Measurements from ENCODE around the gene FRMD3.

FRMD3 gene

GRCh38 chr9:83290692-83291091 lies 247.5 kb downstream of the FRMD3 start:
- Histone ChIP-seq H4K20me1 (ENCODE audit: insufficient read depth) (no peaks in the 10 kb centered on the region), H2AFZ (ENCODE audit: low read depth) (no peak overlapping the region), H3K27me3 (ENCODE audit: insufficient read depth, low read depth) (no peaks in the 10 kb centered on the region), H3K9ac (no peak overlapping the region), H3K36me3 (ENCODE audit: insufficient read depth) (no peaks in the 10 kb centered on the region), H3K4me3 (IDR thresholded peaks at IDR 0.05; ENCODE audit: insufficient read depth, low read depth, low read length) (no peak overlapping the region), H3K4me2 (no peak overlapping the region), H3K79me2 (ENCODE audit: insufficient read depth, low read depth) (no peaks in the 10 kb centered on the region), H3K4me1 (ENCODE audit: low read depth, poor library complexity, severe bottlenecking) (no peaks in the 10 kb centered on the region), H3K27ac (no peak overlapping the region)
- no peak for TF ChIP-seq CTCF (conservative IDR thresholded peaks at IDR 0.05; ENCODE audit: low read depth, low read length)

- TF ChIP-seq CTCF (conservative IDR thresholded peaks at IDR 0.05; ENCODE audit: low read depth, low read length), result no peak
- H3K79me2 ChIP-seq (ENCODE audit: insufficient read depth, low read depth), result no peaks in the 10 kb centered on the region
Observed at GRCh38 chr9:83287021-83287420, 251.2 kb downstream of the FRMD3 start.

GRCh38 chr9:83285445-83286225 lies 252.6 kb downstream of the FRMD3 start:
- Histone ChIP-seq H3K79me2 (ENCODE audit: insufficient read depth, low read depth) (no peaks in the 10 kb centered on the region), H3K9ac (no peak overlapping the region), H3K27me3 (ENCODE audit: insufficient read depth, low read depth) (no peaks in the 10 kb centered on the region), H3K27ac (no peak overlapping the region), H3K4me2 (no peak overlapping the region), H2AFZ (ENCODE audit: low read depth) (no peak overlapping the region), H3K4me3 (IDR thresholded peaks at IDR 0.05; ENCODE audit: insufficient read depth, low read depth, low read length) (no peak overlapping the region), H3K36me3 (ENCODE audit: insufficient read depth) (no peaks in the 10 kb centered on the region), H3K4me1 (ENCODE audit: low read depth, poor library complexity, severe bottlenecking) (no peaks in the 10 kb centered on the region), H4K20me1 (ENCODE audit: insufficient read depth) (no peaks in the 10 kb centered on the region)
- no peak for TF ChIP-seq CTCF (conservative IDR thresholded peaks at IDR 0.05; ENCODE audit: low read depth, low read length)

More at GRCh38 chr9:83287021-83287420, 251.2 kb downstream of the FRMD3 start:
- no peaks in the 10 kb centered on the region for H3K27me3 ChIP-seq (ENCODE audit: insufficient read depth, low read depth)
- no peak overlapping the region for H3K4me3 ChIP-seq (IDR thresholded peaks at IDR 0.05; ENCODE audit: insufficient read depth, low read depth, low read length)
- no peaks in the 10 kb centered on the region for H3K36me3 ChIP-seq (ENCODE audit: insufficient read depth)
- H3K4me1 ChIP-seq (ENCODE audit: low read depth, poor library complexity, severe bottlenecking), result no peaks in the 10 kb centered on the region
- H3K27ac ChIP-seq, result no peak overlapping the region
- no peaks in the 10 kb centered on the region for H4K20me1 ChIP-seq (ENCODE audit: insufficient read depth)
- H3K9ac ChIP-seq, result no peak overlapping the region
- H2AFZ ChIP-seq (ENCODE audit: low read depth), result no peak overlapping the region
- no peak overlapping the region for H3K4me2 ChIP-seq

GRCh38 chr9:83284746-83285145 lies 253.5 kb downstream of the FRMD3 start:
- Histone ChIP-seq H3K4me2 (no peak overlapping the region), H3K79me2 (ENCODE audit: insufficient read depth, low read depth) (no peaks in the 10 kb centered on the region), H3K9ac (no peak overlapping the region), H3K4me3 (IDR thresholded peaks at IDR 0.05; ENCODE audit: insufficient read depth, low read depth, low read length) (no peak overlapping the region), H3K27me3 (ENCODE audit: insufficient read depth, low read depth) (no peaks in the 10 kb centered on the region), H2AFZ (ENCODE audit: low read depth) (no peak overlapping the region), H3K4me1 (ENCODE audit: low read depth, poor library complexity, severe bottlenecking) (no peaks in the 10 kb centered on the region), H3K27ac (no peak overlapping the region), H4K20me1 (ENCODE audit: insufficient read depth) (no peaks in the 10 kb centered on the region), H3K36me3 (ENCODE audit: insufficient read depth) (no peaks in the 10 kb centered on the region)
- no peak for TF ChIP-seq CTCF (conservative IDR thresholded peaks at IDR 0.05; ENCODE audit: low read depth, low read length)

All from KMS-11 (cell line).